SH-SY5Y (cell line): ENCODE measurements around the gene FBXL15.

Experiments
- GATA2 ChIP-seq: IDR thresholded peaks from 2 replicates; pipeline ENCODE4 v1.6.1; 2011; ENCODE audit warnings: mild to moderate bottlenecking, low read depth, low read length
- GATA3 ChIP-seq: IDR thresholded peaks from 2 replicates; pipeline ENCODE4 v1.6.1; 2011; ENCODE audit warnings: low read depth, mild to moderate bottlenecking, low read length, moderate library complexity

GRCh38 chr10:102421507-102421756 lies 796 bp downstream of the FBXL15 start:
- TF ChIP-seq GATA3 (no peak), GATA2 (no peak)
